ENCODE results near the gene CYRIA. TPM values are rescaled to one million over a fixed set of nuclear protein-coding genes. Genes with fewer than 3 reads are reported as not detected.

CYRIA gene
- total RNA-seq, 1 donor from 2014 or later: 4.6 TPM

DNA sequence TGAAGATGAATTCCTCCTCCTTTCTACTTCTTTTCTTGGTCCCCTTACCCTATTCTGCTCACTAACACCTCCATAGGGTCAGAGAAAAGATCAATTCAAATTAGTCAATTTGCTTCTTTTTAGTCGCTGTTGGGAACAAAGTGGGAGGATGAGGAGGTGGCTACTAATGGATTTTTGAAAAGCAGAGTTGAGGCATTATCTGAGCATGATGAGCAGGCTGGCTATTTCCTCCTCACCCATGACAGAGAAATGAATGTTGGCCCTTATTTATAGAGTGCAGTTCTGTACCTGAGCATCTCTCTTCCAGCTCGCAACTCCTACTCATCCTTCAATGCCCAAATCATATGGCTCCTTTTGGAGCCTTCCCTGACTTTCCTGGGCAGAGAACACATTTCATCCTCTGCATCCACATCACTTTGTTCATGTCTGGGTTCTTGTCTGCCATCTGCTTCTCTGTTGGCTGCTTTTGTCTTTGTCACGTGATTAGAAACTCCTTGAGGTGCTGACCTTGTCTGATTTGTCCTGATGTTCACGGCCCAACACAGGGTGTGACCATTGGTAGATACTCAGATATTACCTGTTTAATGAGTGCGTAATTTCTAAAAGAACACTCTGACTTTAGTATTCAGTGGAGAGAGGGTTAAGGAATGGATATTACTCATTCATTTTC, 45.9 kb downstream of the CYRIA start:
- intact Hi-C loops (cut with micrococcal nuclease): no loop called here
- DNase-seq (no peak), ATAC-seq (no peak)

DNA sequence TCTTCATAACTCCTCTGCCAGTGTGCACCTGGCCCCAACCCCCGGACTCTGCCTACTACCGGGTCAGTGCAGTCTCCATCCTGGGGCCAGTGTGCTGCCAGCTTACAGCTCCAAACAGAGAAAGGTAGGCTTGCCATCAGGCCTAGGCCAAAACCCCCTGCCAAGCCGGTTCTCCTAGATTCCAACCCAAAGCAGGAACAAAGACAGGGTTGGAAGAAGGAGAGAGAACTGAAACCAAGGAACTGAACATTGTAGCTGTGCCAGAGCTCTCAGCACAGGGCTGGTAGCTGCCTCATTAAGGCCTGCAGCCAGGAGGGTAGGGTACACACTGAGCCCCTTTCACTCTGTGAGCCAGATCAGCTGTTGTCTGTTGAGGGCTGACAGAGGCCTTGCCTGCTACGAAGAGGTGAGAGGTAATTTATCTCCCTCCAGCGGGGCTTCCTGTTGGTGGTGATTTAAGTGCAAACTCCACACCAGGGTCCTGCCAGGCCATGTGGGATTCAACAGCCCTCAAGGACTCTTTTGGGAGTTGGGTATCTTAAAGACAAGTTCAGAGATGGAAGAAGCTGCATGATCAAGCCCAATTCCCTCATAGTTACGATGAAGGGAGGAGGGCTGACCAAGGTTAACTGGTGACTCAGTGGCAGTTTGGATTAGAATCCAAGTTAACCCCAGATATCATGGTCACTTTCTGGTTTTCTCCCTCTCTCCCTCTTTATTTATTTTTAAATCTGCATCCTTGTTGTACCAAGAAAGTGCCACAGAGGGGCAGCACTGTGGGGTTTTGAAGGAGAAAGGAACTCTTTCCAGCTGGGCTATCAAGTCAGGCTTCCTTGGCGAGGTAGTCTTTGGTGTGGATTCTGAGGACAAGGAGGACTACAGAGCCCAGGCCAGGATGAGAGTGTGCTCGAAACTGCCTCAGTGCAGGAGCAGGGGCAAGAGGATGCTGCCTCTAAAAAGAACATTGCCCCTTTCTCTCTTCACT, 48.1 kb downstream of the CYRIA start:
- DNase-seq: no peak
- intact Hi-C loops (cut with micrococcal nuclease): no loop called here
- peak; percentile 44 for ATAC-seq
